Mononuclear cell (primary cell): Measurements from ENCODE around the gene KCNQ1OT1. TPM values are rescaled to one million over a fixed set of nuclear protein-coding genes. Genes with fewer than 3 reads are reported as not detected.

Source experiments
- H3K27me3 ChIP-seq: 2 replicates; pipeline ENCODE4 v1.6.0; 2011; ENCODE audit warnings: low read length, control low read depth; ENCODE audit not compliant: insufficient read depth
- H3K4me1 ChIP-seq: 2 replicates; pipeline ENCODE4 v1.5.1; 2011; ENCODE audit warnings: mild to moderate bottlenecking, low read length, control low read depth; ENCODE audit not compliant: insufficient read depth
- H3K4me3 ChIP-seq: 2 replicates; pipeline ENCODE4 v1.5.1; 2011; ENCODE audit warnings: mild to moderate bottlenecking, low read length, moderate library complexity
- H3K9me3 ChIP-seq: 2 replicates; pipeline ENCODE4 v1.5.1; 2011; ENCODE audit warnings: low read depth, mild to moderate bottlenecking, control low read depth, low read length
- total RNA-seq: library from RNA; depleted of rRNA; stranded (reverse); fragments of >200 nt; gene quantifications from one replicate; pipeline ENCODE4 v1.2.3, GENCODE V29; 2012

KCNQ1OT1 gene
- total RNA-seq, 1 donor = 0.31 TPM

DNA sequence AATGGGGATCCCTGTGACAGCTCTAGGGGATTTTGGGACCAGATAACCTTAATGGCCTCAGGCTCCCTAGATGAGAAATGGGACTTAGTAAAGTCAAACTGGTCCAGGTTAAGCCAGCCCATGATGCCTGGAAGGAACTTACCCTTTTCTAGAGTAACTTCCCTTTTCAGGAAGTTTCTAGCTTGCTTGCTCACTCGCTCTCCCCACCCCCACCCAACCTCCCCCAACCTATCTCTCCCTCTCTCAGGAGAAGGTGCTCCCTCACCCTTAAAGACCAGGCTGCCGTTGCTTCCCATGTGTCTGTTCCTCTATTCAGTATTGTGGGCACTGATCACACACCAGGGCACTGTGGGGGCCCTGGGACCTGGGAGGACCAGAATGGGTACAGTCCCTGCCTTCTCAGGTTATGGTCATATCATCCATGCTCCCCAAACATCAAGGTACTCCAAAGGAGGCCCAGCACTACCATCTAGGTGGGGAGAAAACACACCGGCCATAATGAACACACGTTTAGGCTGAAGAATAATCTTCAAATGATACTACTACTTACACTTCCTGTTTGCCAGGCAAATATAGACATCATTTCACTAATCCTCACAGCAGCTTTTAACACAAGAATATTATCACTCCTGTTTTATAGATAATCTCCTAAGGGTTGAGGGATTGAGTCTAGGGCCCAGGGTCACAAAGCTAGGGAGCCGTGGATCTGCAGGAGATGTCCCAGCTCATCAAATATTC lies 18.2 kb downstream of the KCNQ1OT1 start:
- Histone ChIP-seq H3K4me1 (peaks cover 21% of the 10 kb centered on the region), H3K27me3 (no peaks in the 10 kb centered on the region), H3K9me3 (no peaks in the 10 kb centered on the region), H3K4me3 (no peak overlapping the region)

DNA sequence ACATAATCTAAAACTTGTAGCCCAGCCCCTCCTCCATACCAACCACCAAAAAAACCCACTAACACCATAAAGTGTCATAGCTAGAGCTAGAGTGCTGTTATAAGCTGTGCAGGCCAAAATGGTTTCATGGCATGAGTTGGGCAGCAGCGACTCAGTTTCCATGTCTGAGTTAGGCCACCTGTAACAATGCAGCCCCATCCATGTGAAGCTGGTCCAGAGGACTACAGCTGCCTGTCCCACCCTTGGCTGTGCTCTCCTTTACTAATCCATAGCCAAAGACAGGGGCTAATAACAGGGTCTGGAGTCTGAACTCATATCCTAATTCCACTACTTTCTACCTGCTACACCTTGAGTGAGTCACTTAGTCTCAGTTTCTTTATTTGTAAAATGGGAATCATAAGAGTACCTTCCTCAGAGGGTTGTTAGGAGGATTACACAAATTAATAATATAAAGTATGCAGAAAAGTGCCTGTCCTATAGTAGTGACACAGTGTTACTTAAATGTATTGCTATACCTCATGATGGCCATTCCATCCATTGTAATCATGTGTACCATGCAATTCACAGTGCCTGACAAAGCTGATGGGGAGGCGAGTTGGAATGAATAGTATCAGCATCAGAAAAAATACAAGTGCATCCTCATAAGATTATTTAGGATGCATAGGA lies 20.6 kb downstream of the KCNQ1OT1 start:
- Histone ChIP-seq H3K27me3 (no peaks in the 10 kb centered on the region), H3K4me3 (no peak overlapping the region), H3K9me3 (no peaks in the 10 kb centered on the region), H3K4me1 (peaks cover 26% of the 10 kb centered on the region)

DNA sequence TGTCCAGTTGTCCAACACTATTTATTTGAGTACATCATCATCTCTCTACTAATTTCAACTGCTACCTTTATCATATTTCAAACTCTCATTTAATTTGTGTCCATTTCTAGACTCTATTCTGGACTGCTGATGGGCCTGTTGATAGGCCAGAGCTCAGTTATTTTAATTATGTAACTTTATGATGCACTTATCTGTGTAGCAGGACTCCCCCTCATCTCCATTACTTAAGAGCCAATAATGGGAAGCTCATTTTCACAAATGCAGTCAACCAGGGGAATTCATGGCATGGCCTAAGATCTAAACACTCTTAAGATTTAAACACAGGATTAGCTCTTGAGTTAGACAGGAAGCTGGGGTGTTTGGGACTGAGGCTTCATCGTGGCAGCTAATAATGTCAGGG lies 21.4 kb downstream of the KCNQ1OT1 start:
- H3K4me3 ChIP-seq = no peak overlapping the region
- H3K4me1 ChIP-seq = peaks cover 26% of the 10 kb centered on the region
- H3K27me3 ChIP-seq = no peaks in the 10 kb centered on the region
- no peaks in the 10 kb centered on the region for H3K9me3 ChIP-seq

DNA sequence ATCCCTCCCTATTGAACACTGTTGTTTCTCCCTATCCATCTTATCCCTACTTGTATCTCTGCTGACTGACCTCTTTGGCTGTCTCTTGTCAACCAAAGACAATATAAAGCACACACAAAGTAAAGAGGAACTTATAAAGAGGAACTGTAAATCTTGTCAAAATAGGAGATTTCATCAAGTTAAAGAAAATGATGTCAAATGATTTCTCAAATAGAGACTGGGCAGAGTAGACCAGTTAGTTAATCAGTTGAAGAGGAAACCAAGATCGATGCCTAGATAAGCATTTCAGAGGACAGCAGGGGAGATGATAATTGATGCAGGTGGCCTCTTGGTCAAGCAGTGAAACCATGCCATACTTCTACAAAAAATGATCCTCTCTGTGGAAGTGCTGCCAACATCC lies 22.7 kb downstream of the KCNQ1OT1 start:
- no peaks in the 10 kb centered on the region for H3K27me3 ChIP-seq
- peaks cover 26% of the 10 kb centered on the region for H3K4me1 ChIP-seq
- H3K4me3 ChIP-seq = no peak overlapping the region
- no peaks in the 10 kb centered on the region for H3K9me3 ChIP-seq

DNA sequence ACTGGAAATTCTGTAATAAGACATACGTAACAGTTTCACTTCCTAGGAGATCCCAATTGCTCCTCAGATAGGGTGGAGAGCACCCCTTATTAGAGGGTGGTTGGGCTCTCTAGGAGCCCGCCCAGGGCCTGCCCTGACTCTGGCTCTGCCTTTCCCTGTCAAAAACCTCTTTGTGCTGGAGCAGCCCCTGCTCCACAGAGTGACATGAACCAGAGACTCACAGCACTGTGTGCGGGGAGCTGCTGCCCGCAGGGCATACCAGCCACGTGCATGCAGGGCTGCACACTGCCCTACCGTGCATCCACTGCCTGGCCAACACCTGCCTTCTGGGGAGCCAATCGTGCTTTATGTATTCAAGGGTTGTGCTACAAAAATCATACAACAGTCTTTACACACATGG lies 24.3 kb downstream of the KCNQ1OT1 start:
- Histone ChIP-seq H3K9me3 (no peaks in the 10 kb centered on the region), H3K4me1 (peaks cover 13% of the 10 kb centered on the region), H3K4me3 (no peak overlapping the region)

DNA sequence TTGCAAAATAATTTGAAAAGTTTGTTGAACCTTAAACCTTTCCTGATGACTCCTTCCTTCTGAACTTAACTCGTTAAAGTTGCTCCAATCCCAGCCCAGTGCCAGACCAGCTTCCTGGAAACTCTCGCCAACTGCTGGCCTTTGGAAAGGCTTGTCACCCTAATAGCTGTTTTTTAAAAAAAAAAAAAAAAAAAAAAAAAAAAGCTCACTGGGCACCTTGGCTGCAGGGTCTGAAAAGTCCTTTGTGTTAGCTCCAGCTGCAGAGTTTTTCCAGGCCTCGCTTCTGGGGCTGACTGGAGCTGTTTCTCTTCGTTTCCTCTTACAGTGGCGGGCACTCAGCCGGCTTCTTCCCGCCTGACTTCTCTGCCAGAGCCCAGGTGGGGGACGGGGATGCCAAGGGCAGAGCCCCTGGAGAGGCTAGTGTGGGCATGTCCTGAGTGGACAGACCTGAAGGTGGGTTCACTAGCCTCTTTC lies 25.1 kb downstream of the KCNQ1OT1 start:
- no peaks in the 10 kb centered on the region for H3K27me3 ChIP-seq

More for the DNA sequence above, 24.3 kb downstream of the KCNQ1OT1 start:
- no peaks in the 10 kb centered on the region for H3K27me3 ChIP-seq

DNA sequence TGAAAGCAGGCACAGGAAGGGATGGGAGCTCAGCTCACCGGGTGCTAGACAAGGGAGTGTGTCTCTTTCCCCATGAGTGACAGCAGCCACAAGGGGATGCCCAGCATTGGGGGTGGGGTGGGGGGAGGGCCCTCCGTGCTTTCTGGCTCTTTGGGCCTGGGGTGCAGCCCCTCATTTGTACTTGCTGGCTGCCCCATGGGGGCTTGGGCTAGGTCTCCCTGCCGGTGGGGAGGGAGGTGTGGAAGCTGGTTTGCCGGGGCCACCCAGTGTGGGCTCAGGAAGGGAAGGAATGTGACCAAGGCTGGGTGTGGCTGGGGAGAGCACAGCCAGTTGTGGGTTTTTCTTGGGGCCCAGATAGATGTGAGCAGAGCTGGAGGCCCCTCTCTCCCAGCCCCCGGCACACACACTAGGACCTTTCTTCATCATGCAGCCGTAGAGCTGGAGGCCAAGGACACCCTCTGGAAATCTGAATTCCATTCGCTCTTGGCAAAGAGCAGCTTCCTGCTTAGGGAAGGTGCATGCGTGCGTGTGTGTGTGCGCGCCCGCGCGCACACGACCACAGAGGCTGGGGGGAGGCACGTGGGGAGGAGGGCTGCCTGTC lies 25.8 kb downstream of the KCNQ1OT1 start:
- no peak overlapping the region for H3K4me3 ChIP-seq
- H3K9me3 ChIP-seq = no peaks in the 10 kb centered on the region
- H3K4me1 ChIP-seq = peaks cover 13% of the 10 kb centered on the region
- no peaks in the 10 kb centered on the region for H3K27me3 ChIP-seq

More for the DNA sequence above, 25.1 kb downstream of the KCNQ1OT1 start:
- Histone ChIP-seq H3K9me3 (no peaks in the 10 kb centered on the region), H3K4me3 (no peak overlapping the region), H3K4me1 (peaks cover 13% of the 10 kb centered on the region)

DNA sequence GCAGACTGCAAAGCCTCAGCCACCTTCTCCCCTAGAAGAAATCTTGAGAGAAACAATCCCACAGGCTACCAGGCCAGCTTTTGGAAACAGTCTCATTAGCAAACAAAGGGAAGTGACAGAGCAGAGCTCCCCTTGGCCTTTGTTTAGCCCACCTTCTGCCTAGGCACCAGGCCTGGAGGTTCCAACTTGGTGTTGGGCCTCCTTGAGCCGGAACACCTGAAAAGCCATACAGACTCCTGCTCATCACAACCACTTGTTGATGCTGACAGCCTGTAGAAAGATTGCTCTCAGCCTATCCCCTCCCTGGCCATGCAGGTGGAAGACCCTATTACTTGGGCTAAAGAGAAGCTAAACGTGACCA lies 26.6 kb downstream of the KCNQ1OT1 start:
- Histone ChIP-seq H3K9me3 (no peaks in the 10 kb centered on the region), H3K27me3 (no peaks in the 10 kb centered on the region), H3K4me3 (no peak overlapping the region), H3K4me1 (peaks cover 13% of the 10 kb centered on the region)

DNA sequence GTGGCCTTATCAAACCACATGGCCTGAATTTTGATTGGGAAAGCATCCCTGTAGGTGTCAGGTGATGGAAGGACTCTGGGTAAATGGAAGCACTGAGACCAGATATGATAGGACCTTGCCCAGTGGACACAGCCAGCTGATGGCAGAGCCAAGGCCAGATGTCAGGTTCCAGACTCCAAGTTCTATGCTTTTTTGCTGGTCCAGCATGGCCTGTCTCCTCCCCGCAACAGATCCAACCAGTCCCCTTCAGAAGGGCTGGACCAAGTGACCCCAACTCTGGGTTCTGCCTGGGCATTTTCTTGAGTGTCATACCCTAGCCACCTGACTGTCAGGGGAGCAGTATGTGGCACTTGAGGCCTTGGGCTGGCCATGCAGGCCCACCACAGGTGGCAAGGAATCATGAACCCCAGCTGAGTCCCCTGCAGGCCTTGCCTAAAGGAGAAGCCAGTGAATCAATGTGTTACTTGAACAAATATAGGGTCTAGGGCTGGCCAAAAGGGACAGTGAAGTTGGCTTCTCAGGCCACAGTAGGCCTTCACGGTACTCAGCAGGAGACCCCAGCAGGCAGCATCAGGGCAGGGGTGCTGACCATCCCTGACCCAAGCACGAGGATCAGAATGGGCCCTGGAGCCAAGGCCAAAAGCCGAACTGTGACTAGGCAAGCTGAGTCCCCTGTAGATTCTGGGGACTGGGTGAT lies 27.1 kb downstream of the KCNQ1OT1 start:
- H3K27me3 ChIP-seq = no peaks in the 10 kb centered on the region
- H3K9me3 ChIP-seq = no peaks in the 10 kb centered on the region
- H3K4me1 ChIP-seq = peaks cover 13% of the 10 kb centered on the region
- H3K4me3 ChIP-seq = no peak overlapping the region

DNA sequence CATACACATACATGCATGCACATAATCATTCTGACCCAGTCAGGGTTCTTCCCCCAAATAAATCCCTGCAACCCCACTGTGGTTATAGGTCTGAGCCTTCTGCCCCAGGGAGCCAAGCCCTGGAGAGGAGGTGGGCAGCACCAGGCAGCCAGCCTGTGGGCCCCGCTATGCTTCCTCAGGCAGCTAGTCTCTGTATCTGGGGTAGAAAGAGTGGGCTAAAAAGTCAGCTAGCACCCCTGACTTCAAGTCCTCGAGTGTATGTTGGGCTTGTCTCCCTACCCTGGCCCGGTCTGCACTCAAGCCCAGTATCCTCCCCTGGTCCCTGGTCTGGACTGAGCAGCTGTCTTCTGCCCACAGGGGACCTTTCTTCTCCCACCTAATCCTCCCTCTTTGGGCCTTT lies 28.0 kb downstream of the KCNQ1OT1 start:
- Histone ChIP-seq H3K27me3 (no peaks in the 10 kb centered on the region), H3K4me3 (no peak overlapping the region), H3K9me3 (no peaks in the 10 kb centered on the region)

DNA sequence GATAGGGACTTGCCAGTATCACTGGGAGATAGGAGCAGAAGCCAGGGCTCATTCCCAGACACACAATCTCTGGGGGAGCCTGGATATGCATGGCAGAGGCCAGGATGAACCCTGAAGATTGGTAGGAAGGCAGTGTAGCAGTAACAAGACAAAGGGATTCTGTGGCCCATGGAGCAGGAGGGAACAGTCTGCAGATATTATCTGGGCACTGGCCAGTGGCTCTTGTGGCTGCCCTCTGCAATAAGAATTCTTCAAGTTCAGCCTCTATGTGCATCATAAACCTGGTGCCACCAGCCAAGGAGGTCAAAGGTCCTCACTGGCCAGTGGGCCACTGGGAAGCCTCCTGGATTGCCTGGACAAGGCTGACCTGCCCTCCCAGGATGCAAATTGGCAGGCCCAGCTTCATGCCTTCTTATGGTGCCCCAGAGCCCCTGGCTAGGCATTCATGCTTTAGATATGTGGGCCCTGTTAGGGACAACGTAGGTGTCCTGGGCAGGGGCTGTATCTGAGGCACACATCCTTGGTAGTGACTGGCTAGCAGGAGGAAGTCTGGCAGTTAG lies 29.2 kb downstream of the KCNQ1OT1 start:
- Histone ChIP-seq H3K27me3 (no peaks in the 10 kb centered on the region), H3K4me1 (no peaks in the 10 kb centered on the region), H3K4me3 (no peak overlapping the region), H3K9me3 (no peaks in the 10 kb centered on the region)

More for the DNA sequence above, 28.0 kb downstream of the KCNQ1OT1 start:
- peaks cover 7% of the 10 kb centered on the region for H3K4me1 ChIP-seq

DNA sequence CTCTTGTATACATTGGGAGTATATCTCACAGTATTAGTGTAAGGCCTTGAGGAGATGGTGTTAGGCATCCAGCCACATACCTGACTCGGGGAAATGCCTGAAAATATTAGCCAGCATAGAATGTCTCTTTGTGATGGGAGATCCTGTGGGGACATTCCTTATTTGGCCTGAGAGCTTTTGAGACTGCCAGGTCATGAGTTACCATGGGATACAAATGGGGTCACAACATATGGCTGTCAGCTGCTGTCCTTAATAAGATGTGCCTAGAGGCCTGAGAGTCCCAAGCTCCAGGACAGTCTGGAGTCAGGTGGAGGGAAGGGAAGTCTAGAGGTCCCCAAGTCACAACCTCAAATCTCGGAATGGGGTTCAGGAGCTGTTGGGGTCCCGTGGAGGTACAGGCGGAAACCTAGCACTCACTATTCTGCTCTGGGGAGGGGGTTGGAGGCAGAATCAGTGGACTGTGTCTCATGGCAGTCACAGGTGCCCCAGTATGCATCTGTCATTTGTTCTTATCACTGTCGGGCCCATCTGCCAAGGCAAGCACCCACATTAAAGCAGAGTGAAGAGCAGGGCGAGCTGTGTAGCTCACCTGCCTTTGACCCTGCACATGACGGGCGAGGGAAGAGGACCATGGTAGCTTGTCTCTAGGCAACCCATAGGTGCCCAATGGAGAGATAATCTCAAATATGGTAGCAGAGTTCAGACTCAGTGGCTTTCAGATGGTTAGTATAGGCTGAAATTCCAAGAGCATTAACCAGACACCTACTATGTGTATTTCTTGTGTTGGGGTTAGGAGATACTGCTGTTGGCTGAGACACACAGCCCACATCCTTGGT lies 29.9 kb downstream of the KCNQ1OT1 start:
- H3K4me3 ChIP-seq = no peak overlapping the region
- no peaks in the 10 kb centered on the region for H3K9me3 ChIP-seq
- H3K27me3 ChIP-seq = no peaks in the 10 kb centered on the region
- H3K4me1 ChIP-seq = no peaks in the 10 kb centered on the region

DNA sequence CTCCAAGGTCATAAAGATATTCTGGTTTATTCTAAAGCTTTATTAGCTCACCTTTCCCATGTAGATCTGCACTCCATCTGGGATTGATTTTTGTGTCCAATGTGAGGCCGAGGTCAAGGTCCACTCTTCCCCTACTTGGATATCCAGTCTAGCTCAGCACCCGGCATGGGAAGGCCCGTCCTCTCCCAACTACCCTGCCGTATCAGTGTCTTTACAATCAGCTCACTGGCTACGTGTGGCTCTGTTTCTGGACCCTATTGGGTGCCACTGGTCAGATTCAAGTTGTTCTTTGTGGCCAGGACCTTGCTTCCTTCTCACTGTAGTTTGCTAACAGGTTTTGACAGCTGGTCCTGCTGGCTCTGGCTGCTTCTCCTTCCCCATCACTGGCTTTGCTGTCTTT lies 30.9 kb downstream of the KCNQ1OT1 start:
- H3K27me3 ChIP-seq = no peaks in the 10 kb centered on the region
- H3K4me1 ChIP-seq = no peaks in the 10 kb centered on the region
- no peaks in the 10 kb centered on the region for H3K9me3 ChIP-seq
- no peak overlapping the region for H3K4me3 ChIP-seq

DNA sequence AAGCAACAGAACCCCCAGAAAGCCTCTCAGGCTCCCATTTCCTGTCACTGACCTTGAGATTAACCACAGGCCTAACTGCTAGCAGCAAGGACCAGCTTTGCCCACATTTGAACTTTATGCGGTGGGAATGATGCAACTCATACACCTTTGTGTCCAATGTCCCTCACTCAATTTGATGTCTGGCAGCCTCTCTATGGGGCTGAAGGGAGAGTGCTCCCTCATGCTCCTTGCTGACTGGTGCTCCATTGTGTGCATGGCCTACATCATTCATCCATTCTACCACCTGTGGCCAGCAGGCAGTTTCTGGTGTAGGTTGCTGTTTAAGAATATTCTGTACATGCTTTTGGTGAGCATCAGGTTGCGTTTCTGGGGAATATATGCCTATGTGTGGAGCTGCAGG lies 31.9 kb downstream of the KCNQ1OT1 start:
- Histone ChIP-seq H3K4me3 (no peak overlapping the region), H3K9me3 (no peaks in the 10 kb centered on the region), H3K4me1 (no peaks in the 10 kb centered on the region), H3K27me3 (no peaks in the 10 kb centered on the region)
